Nucleus accumbens (tissue), 56 donors: ENCODE data around the gene AKAP6.
"Not testable (repeated sequence)": the region's sequence is repeated elsewhere in the genome, so short reads cannot be mapped to it uniquely, and the experiment has no call there.

Experiments
- DNase-seq, 56 donors: peaks; one replicate each; lab custom pipeline; 2025; lab: John Stamatoyannopoulos, UW

Gene AKAP6

GRCh38 chr14:32779840-32780239 lies 450.7 kb downstream of the AKAP6 start:
- no peak for DNase-seq

GRCh38 chr14:32784405-32784804 lies 455.3 kb downstream of the AKAP6 start:
- no peak for DNase-seq

- DNase-seq = no peak
Observed at GRCh38 chr14:32785585-32785984, 456.5 kb downstream of the AKAP6 start.

GRCh38 chr14:32786886-32787285 lies 457.8 kb downstream of the AKAP6 start:
- DNase-seq = no peak

- not testable (repeated sequence) for DNase-seq
Observed at GRCh38 chr14:32793033-32793432, 463.9 kb downstream of the AKAP6 start.

- DNase-seq = no peak
Observed at GRCh38 chr14:32800320-32800719, 471.2 kb downstream of the AKAP6 start.

GRCh38 chr14:32802295-32802694 lies 473.2 kb downstream of the AKAP6 start:
- DNase-seq = no peak

- no peak for DNase-seq
Observed at GRCh38 chr14:32805979-32806378, 476.9 kb downstream of the AKAP6 start.

GRCh38 chr14:32808644-32809043 lies 479.5 kb downstream of the AKAP6 start:
- peak in 22 of 56 donors; percentile 7 to 62 (median 25) for DNase-seq

- peak in 1 of 56 donors; percentile 26 for DNase-seq
Observed at GRCh38 chr14:32809255-32809654, 480.2 kb downstream of the AKAP6 start.

GRCh38 chr14:32813401-32813800 lies 484.3 kb downstream of the AKAP6 start:
- no peak for DNase-seq

GRCh38 chr14:32814721-32815120 lies 485.6 kb downstream of the AKAP6 start:
- DNase-seq = no peak

- DNase-seq = no peak
Observed at GRCh38 chr14:32816588-32816987, 487.5 kb downstream of the AKAP6 start.

GRCh38 chr14:32817780-32818179 lies 488.7 kb downstream of the AKAP6 start:
- no peak for DNase-seq

GRCh38 chr14:32818581-32818980 lies 489.5 kb downstream of the AKAP6 start:
- DNase-seq = no peak

GRCh38 chr14:32820181-32820580 lies 491.1 kb downstream of the AKAP6 start:
- DNase-seq = no peak

- no peak for DNase-seq
Observed at GRCh38 chr14:32820682-32821081, 491.6 kb downstream of the AKAP6 start.

GRCh38 chr14:32821964-32822653 lies 493.0 kb downstream of the AKAP6 start:
- DNase-seq = no peak

- no peak for DNase-seq
Observed at GRCh38 chr14:32823706-32824105, 494.6 kb downstream of the AKAP6 start.

GRCh38 chr14:32824195-32824594 lies 495.1 kb downstream of the AKAP6 start:
- DNase-seq = peak in 2 of 56 donors; percentile 1 to 12

GRCh38 chr14:32825058-32825457 lies 496.0 kb downstream of the AKAP6 start:
- DNase-seq = peak in 7 of 56 donors; percentile 1 to 33 (median 16)

- peak in 46 of 56 donors; percentile 11 to 82 (median 57) for DNase-seq
Observed at GRCh38 chr14:32826404-32827082, 497.4 kb downstream of the AKAP6 start.
